IPS-NIHi7 (cell line): ENCODE measurements around the gene B3GALNT2.
"Not testable (repeated sequence)": the region's sequence is repeated elsewhere in the genome, so short reads cannot be mapped to it uniquely, and the experiment has no call there.

ENCODE experiments used
- DNase-seq: peaks from one replicate; pipeline ENCODE4 v3.0.0; 2012; ENCODE audit warnings: mixed read lengths; ENCODE audit errors: extremely low spot score

B3GALNT2 gene

DNA sequence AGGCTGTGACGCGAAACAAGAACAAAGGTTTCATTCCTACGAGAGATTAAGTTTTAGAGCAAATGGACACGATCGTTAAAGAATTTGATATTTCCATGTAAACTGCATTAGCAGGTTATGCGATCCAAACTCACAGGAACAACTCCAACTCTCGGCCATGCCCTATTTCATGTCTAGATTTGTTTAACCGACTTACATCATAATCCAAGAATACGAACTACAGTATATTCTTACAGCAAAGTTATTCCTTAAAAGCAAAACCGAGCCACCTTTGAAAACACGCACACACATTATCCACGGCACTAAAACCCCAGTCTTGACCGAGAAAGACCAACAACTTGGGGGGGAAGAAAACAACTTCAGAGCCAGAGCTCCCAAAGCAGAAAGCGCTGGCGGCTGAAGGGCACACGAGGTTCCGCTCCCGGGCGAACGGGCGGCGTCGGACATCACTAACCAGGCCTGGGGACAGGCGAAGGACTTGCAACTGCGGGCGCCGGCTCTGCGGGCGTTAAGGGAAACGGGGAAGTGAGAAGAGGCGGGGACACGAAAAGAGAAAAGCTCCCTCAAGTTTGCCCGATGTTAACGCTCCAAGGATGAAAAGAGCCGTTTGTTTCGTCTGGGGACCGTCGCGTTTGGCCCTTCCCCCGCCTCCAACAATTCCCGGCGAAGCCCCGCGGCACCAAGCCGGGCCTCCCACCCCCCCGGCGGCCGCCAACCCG is 690 bp downstream of the B3GALNT2 start:
- peak; percentile 46 for DNase-seq

DNA sequence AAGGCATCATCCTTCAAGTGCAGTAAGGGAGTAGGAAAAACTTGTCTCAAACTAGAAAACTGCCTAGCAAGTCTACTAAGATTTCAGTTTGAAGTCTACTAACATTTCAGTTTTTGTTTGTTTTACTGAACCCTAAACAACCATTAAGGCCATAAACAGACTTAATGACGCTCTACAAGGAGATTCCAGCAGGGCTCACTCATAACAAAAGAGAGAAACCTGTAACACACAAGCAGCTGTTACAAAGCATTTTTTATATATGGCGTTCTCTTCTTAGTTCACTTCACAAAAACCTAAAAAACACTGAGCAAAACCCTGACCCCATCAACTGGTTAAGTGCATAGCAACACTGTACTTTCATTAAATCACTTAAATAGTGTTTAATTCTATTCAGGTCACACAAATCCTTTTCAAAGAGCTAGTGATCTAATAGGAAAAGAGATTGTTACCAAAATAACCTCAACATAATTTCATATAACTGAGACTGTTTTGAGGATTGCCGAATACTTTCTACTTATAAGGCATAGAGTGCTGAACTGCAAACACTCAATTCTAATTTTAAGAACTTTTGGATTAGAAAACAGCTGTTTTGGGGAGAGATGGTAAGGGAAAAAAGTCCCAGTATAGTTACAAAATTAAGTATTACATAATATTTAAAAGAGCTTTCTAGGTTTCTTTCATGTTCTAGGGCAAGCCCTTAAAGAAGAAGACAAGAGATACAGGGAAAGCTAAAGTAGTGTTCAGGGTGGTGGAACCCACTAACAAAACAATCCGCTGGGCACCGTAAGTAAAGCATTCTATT is 1.4 kb downstream of the B3GALNT2 start:
- DNase-seq = no peak

DNA sequence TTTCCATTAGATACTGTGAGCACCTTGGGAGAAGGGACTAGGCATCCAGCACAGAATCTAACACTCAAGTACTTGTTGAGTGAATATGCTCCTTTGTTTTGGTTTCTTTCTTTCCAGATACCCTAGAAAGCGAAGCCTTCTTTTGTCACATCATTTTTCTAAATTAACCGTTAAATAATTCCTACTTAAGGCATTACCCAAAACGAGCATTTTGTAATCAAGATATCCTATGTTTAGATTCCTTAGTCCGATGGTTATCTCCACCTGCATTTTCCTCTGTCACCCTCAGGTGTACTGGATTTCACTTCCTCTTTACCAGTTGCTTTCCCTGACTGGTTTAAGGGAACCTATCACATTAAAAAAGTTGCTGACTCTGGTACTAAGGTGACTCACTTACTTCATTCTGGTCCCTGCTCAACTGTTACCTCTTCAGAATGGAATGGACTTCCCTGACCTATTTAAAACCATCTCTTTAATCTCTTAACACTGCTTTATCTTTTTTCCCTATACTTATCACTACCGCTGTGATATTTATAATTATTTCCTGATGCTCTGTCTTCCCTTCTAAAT is 3.2 kb downstream of the B3GALNT2 start:
- peak; percentile 11 for DNase-seq

GRCh38 chr1:235495551-235495950 is 8.7 kb downstream of the B3GALNT2 start:
- no peak for DNase-seq

GRCh38 chr1:235495030-235495429 is 9.2 kb downstream of the B3GALNT2 start:
- no peak for DNase-seq

GRCh38 chr1:235494531-235494930 is 9.7 kb downstream of the B3GALNT2 start:
- no peak for DNase-seq

GRCh38 chr1:235491644-235492043 is 12.6 kb downstream of the B3GALNT2 start:
- no peak for DNase-seq

DNA sequence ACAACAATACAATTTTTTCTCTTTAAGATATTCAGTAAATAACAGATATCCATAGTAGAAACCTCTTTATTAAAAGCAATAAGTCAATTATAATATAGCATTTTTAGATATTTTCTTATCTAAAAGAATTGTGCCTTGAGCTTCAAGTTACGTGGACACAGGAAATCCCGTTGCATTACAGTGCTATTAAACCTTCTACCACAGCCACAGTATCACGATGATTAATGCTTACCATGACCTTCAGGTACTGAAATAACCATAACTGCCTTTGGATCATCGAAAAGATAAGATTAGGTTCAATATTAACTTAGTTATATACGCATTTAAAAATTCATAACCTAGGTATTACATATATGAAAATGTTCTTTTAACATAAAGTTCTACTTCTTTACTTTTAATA is 17.9 kb downstream of the B3GALNT2 start:
- DNase-seq = no peak

GRCh38 chr1:235485558-235485957 is 18.7 kb downstream of the B3GALNT2 start:
- DNase-seq = no peak

DNA sequence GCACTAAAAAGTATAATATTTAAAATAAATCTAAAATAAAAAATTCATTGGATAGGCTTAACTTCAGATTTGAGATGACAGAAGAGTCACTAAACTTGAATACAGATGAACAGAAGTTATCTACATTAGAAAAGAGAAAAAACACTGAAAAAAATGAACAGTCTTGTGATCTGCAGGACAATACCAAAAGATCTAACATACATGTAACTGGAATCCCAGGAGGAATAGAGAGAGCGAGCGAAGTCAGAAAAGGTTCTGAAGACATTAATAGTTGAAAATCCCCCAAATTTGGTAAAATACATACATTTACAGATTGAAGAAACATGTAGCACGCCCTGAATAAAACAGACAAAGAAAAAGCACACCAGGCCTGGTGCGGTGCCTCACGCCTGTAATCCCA is 21.2 kb downstream of the B3GALNT2 start:
- DNase-seq = no peak

GRCh38 chr1:235473806-235474205 is 30.4 kb downstream of the B3GALNT2 start:
- DNase-seq = no peak

DNA sequence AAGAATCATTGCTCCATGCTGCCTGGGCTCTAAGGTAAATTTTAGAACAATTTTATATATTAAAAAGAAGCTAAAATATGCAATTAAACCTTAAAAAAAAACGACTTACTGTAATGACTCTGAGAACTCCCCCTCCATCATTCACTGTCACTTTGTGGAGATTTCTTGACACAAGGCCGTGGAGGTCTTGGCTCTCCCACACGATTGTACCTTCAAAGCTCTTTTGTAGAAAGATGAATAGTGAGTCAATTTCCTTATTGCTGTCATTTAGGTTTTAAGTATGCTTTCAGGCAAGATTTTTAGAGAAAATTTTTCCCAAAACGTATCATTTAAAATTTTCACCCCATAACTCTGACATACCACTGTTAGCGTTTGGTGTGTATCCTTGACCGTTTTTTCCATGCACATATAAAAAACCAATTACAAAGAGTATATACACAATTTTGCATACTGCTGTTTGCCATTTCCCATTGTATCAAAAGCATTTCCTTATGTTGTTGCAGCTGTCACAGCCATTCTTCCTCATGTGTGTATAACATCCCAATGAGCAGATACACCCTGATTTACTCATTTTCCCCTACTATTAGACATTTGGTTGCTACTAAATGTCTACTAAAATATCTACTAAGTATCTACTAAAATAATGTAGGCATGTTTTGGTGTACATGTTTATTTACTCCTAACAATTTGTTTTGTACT is 33.4 kb downstream of the B3GALNT2 start:
- DNase-seq = no peak

DNA sequence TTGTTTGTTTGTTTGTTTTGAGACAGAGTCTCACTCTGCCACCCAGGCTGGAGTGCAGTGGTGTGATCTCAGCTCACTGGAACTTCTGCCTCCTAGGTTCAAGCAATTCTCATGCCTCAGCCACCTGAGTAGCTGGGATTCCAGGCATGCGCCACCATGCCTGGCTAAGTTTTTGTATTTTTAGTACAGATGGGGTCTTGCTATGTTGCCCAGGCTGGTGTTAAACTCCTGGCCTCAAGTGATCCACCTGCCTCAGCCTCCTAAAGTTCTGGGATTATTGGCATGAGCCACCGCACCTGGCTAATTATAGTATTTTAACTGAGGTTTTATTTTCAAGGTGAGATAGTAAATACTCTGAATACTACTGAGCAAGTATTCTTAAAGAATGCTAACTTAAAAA is 34.4 kb downstream of the B3GALNT2 start:
- DNase-seq = not testable (repeated sequence)

GRCh38 chr1:235468970-235469369 is 35.3 kb downstream of the B3GALNT2 start:
- no peak for DNase-seq

DNA sequence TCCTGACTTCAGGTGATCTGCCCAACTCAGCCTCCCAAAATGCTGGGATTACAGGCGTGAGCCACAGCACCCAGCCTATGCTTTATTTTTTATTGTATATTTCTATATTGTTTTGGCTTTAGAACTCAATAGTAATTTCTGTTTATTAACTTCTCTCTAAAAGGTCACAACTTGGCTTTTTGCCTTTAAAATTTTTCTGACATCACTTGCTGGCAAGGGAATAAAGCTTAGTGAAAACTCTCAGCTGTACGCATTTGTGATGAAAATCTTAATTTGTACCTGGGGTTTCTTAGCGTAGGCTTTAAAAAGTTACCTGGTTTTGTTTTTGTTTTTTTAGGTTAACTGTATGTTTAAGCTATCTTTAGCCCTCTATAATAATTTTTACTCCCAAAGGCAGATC is 36.2 kb downstream of the B3GALNT2 start:
- no peak for DNase-seq

GRCh38 chr1:235465066-235465465 is 39.2 kb downstream of the B3GALNT2 start:
- DNase-seq = no peak

DNA sequence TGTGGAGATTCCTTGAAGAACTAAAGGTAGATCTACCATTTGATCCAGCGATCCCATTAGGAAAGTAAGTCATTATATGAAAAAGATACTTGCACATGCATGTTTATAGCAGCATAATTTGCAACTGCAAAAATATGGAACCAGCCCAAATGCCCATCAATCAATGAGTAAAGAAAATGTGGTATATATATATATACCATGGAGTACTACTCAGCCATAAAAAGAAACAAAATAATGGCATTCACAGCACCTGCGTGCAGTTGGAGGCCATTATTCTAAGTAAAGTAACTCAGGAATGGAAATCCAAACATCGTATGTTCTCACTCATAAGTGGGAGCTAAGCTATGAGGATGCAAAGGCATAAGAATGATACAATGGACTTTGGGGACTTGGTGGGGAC is 41.4 kb downstream of the B3GALNT2 start:
- DNase-seq = not testable (repeated sequence)

GRCh38 chr1:235461954-235462353 is 42.3 kb downstream of the B3GALNT2 start:
- DNase-seq = no peak

DNA sequence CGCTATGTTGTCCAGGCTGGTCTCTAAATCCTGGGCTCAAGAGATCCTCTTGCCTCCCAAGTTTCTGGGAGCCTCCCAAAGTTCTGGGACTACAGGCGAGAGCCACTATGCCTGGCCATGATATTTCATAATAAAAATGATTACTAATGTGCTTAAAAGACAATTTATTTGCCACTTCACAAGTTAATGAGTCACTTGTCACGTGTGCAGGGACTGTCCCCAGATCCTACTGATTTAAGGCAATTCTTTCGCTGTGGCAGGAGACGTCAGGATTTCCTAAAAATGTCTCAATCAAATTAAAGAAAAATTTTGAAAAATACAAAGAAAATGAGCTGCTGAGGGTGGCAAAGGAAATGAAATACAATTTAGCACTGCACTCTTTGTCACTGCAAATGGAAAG is 43.5 kb downstream of the B3GALNT2 start:
- DNase-seq = no peak

DNA sequence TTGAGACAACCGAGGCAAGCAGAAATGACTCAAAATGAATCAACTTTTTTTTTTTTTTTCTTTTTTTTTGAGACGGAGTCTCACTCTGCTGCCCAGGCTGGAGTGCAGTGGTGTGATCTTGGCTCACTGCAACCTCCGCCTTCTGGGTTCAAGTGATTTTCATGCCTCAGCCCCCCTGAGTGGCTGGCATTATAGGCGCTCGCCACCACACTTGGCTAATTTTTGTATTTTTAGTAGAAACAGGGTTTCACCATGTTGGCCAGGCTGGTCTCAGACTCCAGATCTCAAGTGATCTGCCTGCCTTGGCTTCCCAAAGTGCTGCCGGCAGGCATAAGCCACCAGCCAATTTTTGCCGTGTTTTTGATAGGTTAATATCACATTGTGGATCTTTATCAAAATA is 46.4 kb downstream of the B3GALNT2 start:
- not testable (repeated sequence) for DNase-seq

GRCh38 chr1:235455823-235456222 is 48.4 kb downstream of the B3GALNT2 start:
- DNase-seq = no peak

GRCh38 chr1:235455097-235455496 is 49.2 kb downstream of the B3GALNT2 start:
- DNase-seq = no peak
